ENCODE measurements around the gene SALL1.

Gene SALL1

GRCh38 chr16:51107742-51108141, 43.3 kb downstream of the SALL1 start:
- no peak for DNase-seq

- DNase-seq, result no peak
Observed at GRCh38 chr16:51106535-51106934, 44.5 kb downstream of the SALL1 start.

GRCh38 chr16:51103590-51103989, 47.5 kb downstream of the SALL1 start:
- DNase-seq, result no peak

GRCh38 chr16:51097729-51098128, 53.3 kb downstream of the SALL1 start:
- DNase-seq, result no peak

GRCh38 chr16:51095890-51096626, 55.0 kb downstream of the SALL1 start:
- DNase-seq, result no peak

- no peak for DNase-seq
Observed at GRCh38 chr16:51095084-51095881, 55.8 kb downstream of the SALL1 start.

GRCh38 chr16:51093726-51094280, 57.3 kb downstream of the SALL1 start:
- no peak for DNase-seq
